ENCODE measurements around the gene DHX29.

- TF ChIP-seq CTCF (IDR thresholded peaks at IDR 0.05) (no peak), POLR2A (IDR thresholded peaks at IDR 0.05) (no peak)
Measured at GRCh38 chr5:55286411-55286933, 21.0 kb downstream of the DHX29 start.
